ENCODE data around the gene BRAP.
A peak's percentile ranks its signal among the peaks of the same experiment; 100 is the strongest.

DNA sequence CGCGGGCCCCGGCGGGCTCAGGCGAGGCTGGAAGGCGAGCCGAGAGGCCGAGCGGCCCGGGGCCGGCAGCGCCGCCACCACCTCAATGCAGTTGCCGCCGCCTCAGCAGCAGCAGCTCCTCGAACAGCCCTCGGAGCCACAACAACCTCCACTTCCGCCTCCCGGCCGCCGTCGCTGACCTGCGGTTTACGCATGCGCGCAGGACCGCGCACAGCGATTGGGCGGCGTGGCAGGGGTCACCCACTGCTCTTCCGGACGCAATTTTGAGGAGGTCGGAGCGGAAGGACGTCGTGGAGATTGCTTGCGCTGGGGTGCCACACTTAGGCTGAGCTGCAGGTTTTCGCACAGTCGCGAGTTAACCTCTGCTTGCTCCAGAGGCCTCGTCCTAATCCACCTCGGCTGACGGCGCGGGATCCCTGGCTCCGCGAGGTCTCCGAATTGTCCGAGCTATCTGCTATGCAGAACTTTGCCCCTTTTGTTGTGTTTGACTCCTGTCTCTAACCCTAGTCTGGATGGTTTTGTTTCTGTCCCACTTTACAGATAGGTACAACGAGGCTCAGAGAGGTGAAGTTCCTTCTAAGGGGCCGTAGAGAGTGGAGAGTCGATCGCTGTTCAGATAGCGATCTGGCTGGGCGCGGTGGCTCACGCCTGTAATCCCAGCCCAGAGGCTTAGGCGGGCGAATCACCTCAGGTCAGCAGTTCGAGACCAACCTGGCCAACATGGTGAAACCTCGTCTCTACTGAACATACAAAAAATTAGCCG lies at the start of gene BRAP, which contains the start of gene ACAD10:
- TF ChIP-seq, protein P1, sequence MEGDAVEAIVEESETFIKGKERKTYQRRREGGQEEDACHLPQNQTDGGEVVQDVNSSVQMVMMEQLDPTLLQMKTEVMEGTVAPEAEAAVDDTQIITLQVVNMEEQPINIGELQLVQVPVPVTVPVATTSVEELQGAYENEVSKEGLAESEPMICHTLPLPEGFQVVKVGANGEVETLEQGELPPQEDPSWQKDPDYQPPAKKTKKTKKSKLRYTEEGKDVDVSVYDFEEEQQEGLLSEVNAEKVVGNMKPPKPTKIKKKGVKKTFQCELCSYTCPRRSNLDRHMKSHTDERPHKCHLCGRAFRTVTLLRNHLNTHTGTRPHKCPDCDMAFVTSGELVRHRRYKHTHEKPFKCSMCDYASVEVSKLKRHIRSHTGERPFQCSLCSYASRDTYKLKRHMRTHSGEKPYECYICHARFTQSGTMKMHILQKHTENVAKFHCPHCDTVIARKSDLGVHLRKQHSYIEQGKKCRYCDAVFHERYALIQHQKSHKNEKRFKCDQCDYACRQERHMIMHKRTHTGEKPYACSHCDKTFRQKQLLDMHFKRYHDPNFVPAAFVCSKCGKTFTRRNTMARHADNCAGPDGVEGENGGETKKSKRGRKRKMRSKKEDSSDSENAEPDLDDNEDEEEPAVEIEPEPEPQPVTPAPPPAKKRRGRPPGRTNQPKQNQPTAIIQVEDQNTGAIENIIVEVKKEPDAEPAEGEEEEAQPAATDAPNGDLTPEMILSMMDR (tag by site-specific recombination; IDR thresholded peaks at IDR 0.05): peak; percentile 38; the same call in 1 of the 2 replicates
- TF ChIP-seq ZNF777 (tag by site-specific recombination; IDR thresholded peaks at IDR 0.05; ENCODE audit: borderline replicate concordance): no peak
